OCI-M2 (cell line): Measurements from ENCODE around the gene OR52K1.

Experiments used
- DNase-seq: peaks from one replicate; lab custom pipeline; 2025; ENCODE audit not compliant: unreplicated experiment; lab: John Stamatoyannopoulos, UW

OR52K1 gene

DNA sequence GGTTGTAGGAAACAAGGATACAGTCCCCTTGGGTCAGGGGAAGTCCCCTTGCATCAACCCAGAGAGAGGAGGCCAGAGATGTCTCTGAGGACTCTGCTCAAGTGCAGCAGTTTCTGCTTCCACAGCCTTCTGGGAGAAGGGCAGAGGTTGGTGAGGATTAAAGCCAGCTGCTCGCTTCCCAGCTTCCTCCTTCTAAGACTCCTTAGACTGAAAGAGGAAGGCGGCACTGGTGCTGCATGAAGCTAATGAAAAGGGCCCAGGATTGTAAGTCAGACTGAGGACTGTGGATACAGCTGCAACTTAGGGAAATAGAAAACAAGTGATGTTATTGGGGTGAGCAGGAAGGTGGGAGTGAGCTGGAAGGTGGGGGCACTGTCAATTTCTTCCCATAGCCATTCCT, at the start of gene OR52K1:
Gene OR52K1 (plus strand): TSS at position 202 of the 400 bp plus-strand sequence. CDS start 6,255 bp downstream, outside the sequence.
- DNase-seq = no peak

DNA sequence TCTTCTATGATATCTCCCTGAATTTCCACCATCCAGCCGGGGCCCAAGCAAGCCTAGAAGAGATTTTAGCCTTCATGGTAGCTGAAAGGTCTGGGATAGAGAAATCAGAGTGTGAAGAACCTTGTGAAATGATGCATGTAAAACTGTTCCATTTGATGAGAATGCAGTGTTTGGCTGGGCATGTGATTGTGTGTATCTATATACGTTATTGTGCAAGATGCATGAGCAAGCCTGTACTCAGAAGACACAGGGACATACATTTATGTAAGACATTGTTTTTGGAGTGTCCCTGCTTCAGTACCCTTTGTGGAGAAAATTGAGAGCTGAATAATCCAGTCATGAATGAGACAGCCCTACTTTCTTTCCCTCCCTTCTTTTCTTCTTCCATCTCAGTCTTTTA, 48.6 kb upstream of the OR52K1 start:
- no peak for DNase-seq

DNA sequence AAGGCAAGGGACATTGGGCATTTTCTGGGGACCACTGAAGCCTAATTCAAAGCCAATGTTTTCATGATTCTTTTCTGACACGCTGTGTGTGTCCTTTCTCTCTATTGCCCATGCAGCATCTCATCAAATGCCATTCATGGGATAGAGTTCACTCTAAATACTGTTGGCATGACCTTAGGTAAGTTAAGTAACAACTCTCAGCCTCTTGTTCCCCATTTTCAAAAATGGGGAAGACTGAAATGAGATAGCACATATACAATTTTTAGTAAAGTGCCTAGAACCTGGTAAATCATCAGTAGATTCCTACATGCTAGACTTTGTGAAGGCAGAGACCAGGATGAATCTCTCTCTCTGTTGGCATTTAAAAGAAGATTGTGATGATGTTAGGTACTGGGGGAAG, 46.0 kb upstream of the OR52K1 start:
- no peak for DNase-seq

DNA sequence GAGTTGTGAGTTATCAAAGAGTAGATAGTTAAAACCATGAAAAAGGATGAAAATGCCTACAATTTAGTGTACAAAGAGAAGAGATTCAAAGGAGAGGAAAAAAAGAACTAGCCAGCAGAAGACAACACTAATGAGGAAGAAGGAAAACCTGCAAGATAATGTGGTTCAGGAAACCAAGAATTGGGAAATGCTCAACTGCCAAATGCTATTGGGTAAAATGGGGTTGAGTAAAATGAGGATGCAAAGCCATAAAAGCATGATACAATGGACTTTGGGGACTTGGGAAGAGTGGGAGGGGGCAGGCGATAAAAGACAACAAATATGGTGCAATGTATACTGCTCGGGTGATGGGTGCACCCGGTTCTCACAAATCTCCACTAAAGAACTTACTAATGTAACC, 40.9 kb upstream of the OR52K1 start:
- DNase-seq = no peak

DNA sequence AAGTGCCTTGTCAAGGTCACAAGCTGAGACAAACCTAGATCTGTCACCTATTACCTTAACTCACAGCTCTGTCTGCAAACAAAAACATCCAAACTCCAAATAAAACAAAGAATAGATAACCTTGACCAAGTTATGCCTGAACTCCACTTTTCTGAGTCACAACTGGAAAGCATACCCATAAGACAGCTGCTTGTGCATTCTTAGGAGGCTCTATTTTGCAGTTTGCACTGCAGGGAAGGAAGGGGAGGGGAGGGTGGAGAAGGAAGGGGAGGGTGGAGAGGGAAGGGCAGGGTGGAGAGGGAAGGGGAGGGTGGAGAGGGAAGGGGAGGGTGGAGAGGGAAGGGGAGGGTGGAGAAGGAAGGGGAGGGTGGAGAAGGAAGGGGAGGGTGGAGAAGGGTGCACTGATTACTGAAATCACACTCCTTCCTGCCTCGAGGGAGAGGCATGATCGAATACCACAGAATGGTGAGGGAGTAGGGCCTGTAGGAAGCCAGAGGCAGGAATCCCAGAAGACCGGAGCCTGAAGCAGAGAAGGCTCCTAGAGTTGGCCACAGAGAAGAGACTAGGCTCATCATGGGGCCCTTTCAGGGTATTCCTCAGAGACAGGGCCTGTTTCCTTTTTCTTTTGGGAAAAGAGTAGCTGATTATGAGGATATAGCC, 39.1 kb upstream of the OR52K1 start:
- DNase-seq = no peak

DNA sequence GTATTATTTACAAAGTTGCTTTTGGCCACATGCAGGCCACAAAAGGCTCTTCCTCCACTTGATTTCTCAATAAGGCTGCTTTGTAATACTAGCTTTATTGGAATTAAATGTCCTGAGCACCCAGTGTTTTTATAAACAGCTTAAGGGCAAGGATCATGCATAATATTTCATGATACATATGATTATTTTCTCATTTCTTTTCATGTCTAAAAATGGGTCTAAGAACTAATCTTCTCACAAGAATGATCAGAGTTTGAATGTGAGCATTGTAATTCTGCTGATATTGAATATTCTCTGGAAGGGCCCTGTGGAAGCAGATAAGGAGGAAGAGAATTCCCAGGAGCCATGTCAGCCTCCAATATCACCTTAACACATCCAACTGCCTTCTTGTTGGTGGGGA, 33.5 kb upstream of the OR52K1 start, which contains the start of gene OR52K2:
Gene OR52K2 (plus strand): TSS at position 301 of the 400 bp plus-strand sequence. CDS start 45 bp downstream, at position 346.
- DNase-seq = no peak

DNA sequence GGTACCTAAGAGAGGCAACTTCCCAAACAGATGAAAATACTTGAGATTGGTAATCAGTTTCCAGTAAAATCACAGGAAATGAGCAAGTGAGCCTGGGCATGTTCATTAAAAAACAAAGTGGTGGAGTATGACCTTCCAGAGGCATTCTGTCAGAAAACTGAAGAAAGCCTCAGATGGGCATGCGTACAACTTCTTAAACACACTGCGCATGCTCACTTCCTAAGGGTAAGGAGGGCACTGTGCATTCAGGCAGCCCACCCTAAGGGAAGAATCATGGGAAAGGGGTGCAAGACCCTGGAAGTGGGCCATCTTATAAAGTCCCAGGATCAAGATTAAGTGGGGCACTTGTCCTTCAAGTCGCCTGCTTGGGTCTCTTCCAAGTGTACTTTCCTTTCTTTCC, 29.3 kb upstream of the OR52K1 start:
- DNase-seq = no peak

DNA sequence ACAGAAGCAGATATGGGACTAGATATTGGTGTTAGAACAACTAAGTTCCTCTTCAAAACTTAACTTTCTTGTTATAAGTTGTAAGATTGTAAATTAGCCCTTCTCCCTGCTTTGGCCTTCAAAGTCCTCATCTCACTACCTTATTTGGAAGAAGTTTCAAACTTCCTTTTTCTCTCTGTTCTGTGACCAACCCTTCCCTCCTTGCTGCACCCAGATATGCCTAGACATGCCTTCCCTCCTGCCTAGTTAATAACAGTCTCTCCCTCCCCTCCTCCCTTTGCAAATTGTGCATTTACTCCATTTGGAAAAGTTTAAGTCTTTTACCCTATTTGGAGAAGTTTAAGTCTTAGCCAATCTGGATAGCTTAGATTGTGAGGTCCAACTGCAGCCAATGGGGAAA, 28.4 kb upstream of the OR52K1 start:
- DNase-seq = no peak

DNA sequence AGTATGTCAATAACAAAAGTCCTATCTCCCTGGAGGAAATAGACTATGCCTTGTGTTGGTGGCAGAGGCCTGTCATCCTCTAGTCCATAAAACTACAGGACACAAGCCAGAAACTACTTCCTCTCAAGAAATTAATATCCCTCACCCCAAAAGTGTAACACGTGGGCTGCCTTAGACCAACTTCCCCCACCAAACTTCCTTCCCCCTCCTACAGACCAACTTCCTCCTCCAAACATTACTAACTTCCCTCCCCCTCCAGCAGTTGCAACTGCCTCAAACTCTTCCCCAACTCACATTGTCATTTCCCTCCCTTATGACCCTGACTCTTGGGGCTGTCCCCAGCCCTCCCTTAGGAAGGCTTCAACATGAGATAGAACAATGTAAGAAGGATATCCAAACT, 27.0 kb upstream of the OR52K1 start:
- DNase-seq = no peak

DNA sequence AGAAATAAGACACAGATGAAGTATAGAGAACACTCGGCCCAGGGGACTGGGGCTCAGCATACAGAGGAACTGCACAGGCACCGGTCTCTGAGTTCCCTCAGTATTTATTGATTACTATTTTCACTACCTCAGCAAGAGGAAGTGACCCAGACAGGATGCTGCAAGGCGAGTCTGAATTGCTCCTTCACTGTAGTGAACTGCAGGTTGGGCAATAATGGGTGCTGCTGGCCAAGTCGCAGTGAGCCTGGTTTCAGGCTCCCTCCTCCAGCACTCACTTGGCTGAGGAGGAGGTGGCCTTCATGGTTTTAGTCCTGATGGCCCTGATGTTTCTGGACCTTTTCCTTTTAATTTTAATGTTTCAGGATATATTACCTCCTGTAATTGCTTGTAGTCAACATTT, 22.9 kb upstream of the OR52K1 start:
- no peak for DNase-seq

DNA sequence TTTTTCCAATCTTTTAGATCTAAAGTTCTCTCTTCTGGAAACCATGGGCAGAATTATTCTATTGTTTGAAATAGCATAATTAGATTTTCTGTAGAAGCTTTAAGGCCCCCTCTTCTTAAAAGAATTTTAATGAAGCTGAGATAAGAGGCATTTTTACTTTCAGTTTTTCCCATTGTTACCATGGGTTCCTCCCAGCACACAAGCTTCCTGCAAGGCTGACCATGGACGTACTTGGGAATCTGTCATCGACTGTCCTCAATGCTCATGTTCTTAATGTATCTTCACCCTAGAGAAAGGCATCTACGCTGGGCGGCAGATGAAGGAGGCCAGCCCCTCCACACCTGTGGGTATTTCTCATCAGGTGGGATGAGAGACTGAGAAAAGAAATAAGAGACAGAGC, 22.3 kb upstream of the OR52K1 start:
- DNase-seq = no peak

DNA sequence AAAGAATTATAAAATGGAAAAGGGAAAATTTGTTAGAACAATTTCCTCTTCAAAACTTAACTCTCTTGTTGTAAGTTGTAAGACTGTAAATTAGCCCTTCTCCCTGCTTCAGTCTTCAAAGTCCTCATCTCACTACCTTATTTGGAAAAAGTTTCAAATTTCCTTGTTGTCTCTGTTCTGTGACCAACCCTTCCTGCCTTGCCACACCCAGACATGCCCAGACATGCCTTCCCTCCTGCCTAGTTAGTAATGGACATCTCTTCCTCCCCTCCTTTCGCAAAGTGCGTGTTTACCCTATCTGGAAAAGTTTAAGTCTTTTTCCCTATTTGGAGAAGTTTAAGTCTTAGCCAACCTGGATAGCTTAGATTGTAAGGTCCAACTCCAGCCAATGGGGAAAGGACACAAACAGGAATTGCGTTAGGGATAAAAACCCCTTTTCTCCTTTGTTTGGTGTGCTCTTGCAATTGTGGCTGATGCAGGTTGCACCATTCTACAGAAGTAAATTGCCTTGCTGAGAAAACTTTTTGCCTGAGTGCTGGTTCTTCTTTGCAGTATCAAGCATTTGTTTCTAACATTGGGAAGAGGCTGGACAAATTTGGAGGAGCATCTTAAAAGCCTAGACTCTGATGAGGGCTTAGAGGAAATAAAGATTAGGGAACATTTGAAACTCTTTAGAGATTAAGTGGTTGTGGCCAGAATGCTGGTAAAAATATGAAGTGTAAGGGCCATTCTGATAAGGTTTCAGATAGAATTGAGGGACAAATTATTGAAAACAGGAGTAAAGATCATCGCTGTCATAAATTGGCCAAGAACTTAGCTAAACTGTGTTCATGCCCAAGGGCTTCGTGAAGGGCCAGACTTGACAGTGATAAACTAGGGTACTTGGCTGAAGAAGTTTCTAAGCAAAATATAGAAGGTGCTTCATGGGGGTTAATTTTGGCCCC, 18.0 kb upstream of the OR52K1 start:
- DNase-seq = no peak

DNA sequence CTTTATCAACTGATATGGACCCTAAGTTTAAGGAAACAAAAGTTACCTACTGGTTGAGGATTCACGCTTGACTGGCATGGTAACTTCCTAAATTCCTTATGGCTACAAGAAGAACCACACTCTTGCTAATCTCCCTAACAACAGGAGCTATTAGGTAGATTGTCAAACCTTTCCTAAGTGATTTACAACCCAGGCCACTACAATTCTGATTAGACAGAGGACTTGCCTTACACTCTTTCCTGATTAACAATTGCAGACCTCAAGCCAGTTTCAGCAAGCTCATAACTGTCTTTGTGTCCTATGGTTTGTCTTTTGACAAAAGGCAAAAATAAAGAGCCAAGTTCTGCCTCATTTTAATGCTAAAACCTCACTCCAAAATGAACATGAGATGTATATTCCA, 17.0 kb upstream of the OR52K1 start:
- DNase-seq = no peak

DNA sequence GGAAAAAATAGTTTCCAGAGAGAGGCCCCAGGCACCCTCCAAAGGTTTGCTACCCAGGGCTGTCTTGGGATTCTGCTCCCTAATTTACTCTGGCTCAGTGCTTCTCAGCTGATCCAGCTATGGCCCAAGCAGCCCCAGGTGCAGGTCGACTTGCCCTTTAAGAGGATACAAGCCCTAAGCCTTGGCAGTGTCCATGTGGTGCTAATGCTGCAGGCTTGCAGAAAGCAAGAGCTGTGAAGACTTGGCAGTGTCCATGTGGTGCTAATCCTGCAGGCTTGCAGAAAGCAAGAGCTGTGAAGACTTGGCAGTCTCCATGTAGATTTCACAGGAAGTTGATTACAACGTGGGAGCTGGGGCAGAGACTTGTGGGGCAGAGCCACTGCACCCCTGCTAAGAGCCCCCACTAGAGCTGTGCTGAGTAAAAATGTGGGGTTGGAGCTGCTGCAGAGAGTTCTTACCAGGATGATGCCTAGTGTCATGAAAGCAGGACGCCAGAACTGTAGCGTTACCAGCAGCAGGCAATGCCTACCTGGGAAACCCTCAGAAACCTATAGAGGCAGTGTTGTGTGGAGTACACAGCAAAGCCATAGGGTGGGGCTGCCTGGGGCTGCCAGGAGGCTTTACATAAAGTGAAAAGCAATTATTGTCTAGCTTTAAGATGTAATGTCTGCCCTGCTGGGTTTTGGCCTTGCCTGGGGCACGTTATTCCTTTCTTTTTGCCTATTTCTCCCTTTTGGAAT, 16.1 kb upstream of the OR52K1 start:
- DNase-seq = no peak

DNA sequence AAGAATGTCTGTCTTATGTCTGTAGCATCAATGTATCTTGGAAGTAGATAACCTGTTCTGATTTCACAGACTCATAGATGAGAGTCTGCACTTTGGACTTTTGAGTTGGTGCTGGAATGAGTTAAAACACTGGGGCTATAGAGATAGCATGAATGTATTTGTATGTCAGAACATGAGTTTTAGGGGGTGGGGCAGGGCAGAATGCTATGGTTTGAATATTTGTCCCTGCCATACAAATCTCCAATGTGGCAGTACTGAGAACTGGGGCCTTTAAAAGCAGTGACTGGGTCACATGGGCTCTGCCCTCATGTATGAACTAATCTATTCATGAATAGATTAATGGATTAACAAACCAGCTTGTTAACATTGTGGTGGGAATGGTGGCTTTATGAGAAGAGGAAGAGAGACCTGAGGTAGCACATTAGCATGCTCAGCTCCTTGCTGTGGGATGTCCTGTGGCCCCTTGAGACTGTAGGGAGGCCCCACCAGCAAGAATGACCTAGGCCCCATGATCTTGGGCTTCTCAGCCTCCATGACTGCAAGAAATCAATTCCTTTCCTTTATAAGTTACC, 15.5 kb upstream of the OR52K1 start:
- no peak for DNase-seq

DNA sequence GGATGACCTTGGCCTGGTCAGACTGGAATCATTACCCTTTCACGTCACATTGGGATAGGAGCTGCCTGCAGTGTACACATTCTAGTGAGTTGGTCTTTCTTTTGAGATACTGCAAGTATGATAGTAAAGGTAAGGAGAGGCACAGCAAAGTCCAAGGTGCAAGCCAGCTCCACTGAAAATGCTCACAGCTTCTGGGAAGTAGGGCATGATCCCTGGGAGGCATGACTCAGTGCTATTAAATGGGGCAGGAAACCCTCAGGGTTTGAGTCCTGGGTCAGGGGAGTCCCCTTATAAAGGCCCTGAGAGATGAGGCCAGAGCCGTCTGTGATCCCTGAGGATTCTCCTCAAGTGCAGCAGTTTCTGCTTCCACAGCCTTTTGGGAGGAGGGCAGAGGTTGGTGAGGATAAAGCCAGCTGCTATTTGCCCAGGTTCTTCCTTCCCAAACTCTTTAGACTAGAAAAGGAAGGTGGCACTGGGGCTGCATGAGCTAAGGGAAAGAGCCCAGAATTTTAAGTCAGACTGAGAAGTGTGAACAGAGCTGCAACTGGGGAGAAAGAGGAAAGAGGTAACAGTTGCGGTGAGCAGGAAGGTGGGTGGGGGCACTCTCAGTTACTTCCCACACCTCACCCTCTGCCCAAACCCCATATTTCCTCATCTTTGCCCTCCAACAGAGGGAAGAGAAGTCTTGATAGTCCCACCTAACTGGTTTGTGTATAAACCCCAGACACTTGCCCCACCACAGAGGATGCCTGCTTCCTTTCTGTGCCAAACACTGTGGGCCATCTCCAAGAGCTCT, 14.4 kb upstream of the OR52K1 start:
- DNase-seq = no peak

DNA sequence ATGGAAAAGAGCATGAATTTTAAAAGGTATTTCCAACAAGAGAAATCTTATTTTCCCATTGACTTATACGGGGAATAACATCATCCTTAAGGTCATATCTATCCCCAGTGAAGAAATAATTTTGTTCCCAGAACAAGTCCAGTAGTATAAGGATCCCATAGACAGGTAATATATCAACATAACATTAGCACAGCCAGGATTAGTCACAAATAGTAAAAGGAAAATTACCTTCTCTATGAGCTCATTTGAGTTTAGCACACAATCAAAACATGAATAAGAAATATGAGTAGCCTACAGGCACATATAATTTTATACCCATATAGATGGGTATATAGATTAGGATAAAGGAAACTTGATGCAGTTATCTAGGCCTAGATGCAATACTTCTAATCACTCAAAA, 2.8 kb upstream of the OR52K1 start:
- DNase-seq = no peak

DNA sequence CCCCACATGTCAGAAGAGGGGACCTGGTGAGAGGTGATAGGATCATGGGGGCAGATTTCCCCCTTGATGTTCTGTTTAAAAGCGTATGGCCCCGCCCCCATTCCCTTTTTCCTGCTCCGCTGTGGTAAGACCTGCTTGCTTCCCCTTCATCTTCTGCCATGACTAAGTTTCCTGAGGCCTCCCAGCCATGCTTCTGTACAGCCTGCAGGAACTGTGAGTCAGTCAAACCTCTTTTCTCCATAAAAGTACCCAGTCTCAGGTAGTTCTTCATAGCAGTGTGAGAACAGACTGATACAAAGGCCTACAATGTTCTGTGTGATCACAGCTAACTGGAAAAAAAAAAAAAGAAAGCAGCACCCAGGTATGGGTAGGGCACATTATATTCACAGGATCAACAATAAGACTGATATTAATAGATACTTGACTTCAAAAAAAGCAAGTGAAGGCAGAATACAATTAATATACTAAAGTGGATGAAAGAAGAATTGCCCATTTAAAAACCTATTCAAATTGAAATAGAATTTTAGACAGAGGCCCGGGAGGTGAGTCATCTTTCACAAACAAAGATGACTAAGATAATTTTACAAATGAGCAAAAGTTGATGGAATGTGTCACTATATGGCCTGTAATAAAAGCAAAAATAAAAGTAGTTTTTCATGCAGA, 1.7 kb upstream of the OR52K1 start:
- DNase-seq = no peak

DNA sequence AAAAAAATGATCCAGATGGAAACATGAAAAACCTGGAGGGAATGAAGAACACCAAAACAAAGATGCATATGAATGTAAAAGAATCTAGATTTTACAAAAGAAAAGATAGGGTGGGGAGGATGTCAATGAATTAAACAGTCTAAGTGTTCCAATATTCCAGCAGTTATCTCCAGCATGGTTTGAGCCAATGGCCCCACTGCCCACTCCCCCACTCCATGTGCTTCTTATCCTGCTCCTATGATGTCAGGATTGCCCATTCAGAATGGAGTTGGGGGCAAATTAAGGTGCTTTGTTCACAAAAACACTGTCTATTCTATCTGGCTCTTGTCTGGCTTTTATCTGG, 1.2 kb upstream of the OR52K1 start:
- DNase-seq = no peak

DNA sequence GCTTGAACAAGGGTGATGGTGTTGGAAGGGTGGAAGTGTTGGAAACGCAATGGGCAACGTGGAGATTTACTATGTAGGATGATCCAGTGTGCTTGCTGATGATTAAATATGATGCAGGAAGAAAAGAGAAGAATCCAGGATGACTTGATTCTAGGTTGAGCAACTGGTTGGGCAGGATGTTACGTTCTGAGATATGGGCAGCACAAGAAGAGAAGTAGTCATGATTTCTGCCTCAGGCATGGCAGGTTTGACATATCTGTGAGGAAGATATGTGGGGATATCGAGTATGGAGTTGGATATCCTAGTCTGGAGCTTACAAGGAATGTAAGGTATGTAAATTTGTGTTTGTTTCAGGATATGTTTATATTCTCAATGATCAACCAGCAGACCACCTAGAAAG, 1.9 kb downstream of the OR52K1 start:
- DNase-seq = no peak
